ENCODE data around the gene USP31.
A peak's percentile ranks its signal among the peaks of the same experiment; 100 is the strongest.

The USP31 gene, protein sequence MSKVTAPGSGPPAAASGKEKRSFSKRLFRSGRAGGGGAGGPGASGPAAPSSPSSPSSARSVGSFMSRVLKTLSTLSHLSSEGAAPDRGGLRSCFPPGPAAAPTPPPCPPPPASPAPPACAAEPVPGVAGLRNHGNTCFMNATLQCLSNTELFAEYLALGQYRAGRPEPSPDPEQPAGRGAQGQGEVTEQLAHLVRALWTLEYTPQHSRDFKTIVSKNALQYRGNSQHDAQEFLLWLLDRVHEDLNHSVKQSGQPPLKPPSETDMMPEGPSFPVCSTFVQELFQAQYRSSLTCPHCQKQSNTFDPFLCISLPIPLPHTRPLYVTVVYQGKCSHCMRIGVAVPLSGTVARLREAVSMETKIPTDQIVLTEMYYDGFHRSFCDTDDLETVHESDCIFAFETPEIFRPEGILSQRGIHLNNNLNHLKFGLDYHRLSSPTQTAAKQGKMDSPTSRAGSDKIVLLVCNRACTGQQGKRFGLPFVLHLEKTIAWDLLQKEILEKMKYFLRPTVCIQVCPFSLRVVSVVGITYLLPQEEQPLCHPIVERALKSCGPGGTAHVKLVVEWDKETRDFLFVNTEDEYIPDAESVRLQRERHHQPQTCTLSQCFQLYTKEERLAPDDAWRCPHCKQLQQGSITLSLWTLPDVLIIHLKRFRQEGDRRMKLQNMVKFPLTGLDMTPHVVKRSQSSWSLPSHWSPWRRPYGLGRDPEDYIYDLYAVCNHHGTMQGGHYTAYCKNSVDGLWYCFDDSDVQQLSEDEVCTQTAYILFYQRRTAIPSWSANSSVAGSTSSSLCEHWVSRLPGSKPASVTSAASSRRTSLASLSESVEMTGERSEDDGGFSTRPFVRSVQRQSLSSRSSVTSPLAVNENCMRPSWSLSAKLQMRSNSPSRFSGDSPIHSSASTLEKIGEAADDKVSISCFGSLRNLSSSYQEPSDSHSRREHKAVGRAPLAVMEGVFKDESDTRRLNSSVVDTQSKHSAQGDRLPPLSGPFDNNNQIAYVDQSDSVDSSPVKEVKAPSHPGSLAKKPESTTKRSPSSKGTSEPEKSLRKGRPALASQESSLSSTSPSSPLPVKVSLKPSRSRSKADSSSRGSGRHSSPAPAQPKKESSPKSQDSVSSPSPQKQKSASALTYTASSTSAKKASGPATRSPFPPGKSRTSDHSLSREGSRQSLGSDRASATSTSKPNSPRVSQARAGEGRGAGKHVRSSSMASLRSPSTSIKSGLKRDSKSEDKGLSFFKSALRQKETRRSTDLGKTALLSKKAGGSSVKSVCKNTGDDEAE (N-terminal part only)

DNA sequence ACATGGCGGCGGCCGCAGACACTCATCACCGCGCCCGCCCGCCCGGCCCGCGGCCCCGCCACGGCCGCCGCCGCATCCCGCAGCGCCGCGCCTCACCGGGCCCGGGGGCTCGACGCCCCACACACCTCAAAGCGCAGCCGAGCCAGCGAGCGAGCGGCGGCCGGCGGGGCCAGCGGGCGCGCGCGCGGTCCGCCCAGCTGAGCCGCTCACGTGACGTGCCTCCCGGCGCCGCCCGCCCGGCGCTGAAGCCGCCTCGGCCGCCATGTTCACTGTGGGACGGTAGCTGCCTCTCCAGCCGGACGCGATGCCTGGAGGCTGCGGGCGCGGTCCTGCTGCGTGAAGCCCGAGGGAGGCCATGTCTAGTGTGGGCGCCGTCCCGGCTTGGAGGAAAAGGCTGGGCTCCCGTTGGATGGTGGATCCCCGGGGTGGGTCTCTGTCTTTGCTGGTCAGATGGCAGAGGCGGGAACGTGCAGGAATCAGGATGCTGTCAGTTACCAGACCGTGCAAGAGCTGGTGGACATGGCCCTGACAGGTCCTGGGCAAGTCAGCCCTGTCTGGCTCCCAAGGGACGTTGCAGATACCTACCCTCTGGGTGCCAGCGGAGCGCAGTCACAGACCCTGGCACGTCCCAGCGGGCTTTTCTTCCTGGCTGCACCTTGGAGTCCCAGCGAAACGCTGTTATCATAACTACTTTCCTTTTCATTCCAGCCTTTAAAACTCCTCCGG is at the start of gene USP31:
TSS of gene USP31 (minus strand) at position 186 of the 726 bp plus-strand sequence. CDS start at position 4, 182 bp downstream.
- DNase-seq: peak; percentile 89

- no peak for DNase-seq
Measured at GRCh38 chr16:23196539-23196938, 47.3 kb upstream of the USP31 start.

DNA sequence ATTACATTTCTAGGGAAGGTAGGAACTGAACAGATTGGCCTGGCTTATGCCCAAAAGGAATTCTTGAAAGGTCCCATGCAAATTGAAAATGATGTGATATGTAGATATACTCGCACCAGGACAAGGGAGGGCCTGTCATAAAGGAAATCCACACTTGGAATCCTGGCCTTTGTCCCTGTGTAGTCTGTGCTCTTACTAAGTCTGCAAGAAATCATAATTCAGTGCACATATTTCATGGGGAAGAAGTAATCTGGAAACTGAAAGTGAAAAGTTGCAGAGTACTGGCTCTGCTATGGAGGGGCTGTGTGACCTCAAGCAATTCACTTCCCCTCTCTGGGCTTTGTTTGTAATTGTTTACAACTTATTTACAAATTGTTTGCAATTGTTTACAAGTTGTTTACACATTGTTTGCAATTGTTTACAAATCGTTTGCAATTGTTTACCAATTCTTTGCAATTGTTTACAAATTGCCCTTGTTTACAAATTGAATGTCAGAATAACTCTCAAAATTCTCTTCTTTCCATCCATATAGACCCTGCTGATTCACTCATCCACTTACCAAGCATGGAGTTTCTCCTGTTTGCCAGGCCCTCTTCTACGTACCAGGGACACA is 46.2 kb upstream of the USP31 start:
- no peak for DNase-seq

GRCh38 chr16:23194497-23195221 is 45.4 kb upstream of the USP31 start:
- no peak for DNase-seq

DNA sequence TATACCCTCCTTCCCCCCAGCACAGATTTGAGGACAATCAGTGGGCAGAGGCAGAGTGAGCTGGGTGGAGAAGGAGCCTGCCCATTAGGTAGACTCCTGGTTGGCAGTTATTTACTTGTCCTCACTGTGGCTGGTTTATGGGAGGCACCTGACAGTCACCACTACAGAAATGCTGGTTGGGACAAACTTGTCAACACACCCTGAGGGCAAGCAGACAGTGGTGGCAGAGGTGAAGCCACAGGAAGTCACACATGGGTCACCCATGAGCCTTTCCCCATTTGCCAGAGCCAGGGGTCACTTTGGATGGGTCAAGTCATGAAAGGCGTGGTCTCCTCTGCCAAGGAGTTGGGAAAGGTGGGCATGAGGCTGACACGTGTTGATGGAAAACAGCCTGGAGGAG is 39.7 kb upstream of the USP31 start:
- no peak for DNase-seq

DNA sequence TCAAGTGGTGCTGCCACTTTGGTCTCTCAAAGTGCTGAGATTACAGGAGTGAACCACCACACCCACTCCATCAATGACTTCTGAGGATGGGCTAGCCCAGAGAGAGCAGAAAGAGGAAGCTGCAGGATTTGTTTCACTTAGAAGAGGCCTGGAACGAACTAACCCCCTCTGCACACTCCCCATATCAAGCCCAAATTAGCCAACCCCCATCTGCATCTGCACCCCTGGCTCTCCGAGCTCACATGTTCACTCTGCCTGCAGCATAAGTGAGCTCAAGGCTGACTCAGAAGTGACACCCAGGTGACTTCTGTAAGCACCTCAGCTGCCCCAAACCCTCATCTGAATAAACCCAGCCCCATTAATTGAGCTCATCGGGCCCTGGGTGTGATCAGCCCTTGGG is 38.1 kb upstream of the USP31 start:
- DNase-seq: no peak

DNA sequence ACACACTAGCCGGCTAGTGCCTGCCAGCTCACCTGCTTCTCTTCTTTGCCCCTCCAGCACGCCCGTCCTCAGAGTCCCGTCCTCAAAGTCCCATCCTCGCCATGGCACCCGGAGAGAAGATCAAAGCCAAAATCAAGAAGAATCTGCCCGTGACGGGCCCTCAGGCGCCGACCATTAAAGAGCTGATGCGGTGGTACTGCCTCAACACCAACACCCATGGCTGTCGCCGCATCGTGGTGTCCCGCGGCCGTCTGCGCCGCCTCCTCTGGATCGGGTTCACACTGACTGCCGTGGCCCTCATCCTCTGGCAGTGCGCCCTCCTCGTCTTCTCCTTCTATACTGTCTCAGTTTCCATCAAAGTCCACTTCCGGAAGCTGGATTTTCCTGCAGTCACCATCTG is 36.9 kb upstream of the USP31 start:
- DNase-seq: no peak

DNA sequence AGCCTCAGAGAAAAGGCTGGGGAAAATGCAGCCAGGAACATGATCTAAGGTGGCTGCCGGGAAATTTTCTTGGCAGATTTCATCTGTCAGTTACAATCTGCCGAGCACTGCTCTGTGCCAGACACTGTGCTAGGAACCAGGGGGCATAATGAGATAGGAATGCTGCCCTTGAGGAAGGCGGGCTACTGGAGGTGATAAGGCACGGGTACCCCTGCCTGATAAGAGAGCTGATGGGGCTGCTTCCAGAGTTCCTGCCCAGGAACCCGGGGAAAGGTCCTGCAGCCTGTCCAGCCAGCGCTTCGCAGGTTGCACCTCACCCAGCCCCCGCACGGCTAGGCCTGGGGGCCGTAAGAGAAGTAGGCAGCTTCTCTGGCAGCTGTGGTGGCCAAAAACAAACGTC is 36.4 kb upstream of the USP31 start:
- no peak for DNase-seq

GRCh38 chr16:23183543-23183862 is 34.3 kb upstream of the USP31 start:
- no peak for DNase-seq

- peak; percentile 1 for DNase-seq
Measured at GRCh38 chr16:23182679-23183542, 33.7 kb upstream of the USP31 start, which contains the start of gene SCNN1G. Gene SCNN1G, plus strand, starts transcription at chr16:23182745. Its CDS starts 3,527 bp downstream, at chr16:23186272.

DNA sequence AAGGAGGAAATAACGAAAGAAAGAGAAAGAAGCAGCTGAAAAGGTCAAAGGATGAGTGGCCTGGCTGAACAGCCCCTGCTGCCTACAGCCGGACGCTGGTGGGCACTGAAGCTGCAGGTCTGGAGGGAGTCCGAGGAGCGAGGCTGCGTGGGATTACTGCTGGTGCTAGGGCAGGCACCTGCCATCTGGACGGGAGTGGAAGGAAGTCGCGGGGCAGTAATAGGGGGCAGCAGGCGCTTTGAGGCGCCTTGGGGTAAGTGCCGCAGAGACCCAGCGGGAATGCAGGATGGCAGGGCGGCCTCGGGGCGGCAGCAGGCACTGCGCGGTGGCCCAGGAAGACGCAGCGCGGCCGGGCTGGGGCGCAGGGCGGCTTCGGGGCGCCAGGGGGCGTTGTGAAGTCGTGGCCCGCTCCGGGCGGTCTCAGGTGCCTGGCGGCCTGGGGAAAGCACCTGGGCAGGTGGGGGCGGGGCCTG is 33.0 kb upstream of the USP31 start:
- peak; percentile 65 for DNase-seq

- no peak for DNase-seq
Measured at GRCh38 chr16:23181506-23181905, 32.3 kb upstream of the USP31 start.

GRCh38 chr16:23175651-23176050 is 26.4 kb upstream of the USP31 start:
- no peak for DNase-seq

DNA sequence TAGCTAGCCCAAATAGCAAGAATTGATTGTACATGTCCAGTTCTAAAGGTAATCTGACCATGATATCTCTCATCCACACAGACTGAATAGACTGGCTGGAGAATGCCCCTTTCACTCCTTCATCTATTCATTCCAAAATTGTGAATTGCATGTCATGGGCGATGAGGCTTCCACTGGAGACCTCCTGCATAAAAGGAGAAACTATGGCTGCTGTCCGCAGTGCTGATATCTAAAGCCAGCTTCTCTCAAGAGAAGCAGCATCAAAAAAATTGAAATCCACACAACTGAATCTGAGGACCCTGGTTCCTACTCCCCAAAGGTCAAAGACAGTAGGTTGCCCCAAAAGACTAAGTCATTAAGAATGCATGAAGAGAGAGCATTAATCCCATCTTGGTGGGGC is 25.4 kb upstream of the USP31 start:
- no peak for DNase-seq

DNA sequence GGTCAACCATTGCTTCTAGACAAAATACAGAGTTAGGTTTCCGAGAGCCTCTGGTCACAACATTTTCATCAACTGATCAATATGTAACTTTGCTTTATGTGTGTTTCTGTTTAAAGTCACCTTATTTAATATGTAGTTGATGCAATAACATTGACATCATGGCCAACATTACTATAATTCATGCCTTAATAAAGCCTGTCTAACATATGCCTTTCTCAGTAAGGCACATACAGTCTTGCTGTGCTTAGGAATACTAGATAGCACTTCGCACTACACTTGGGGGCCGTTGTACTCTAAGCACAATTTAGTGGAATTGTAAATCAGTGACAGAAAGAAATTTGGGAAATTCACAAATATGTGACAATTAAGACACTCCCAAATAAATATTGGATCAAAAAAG is 23.7 kb upstream of the USP31 start:
- DNase-seq: no peak

GRCh38 chr16:23172583-23172982 is 23.3 kb upstream of the USP31 start:
- no peak for DNase-seq

- no peak for DNase-seq
Measured at GRCh38 chr16:23164736-23165135, 15.5 kb upstream of the USP31 start.

GRCh38 chr16:23163921-23164320 is 14.7 kb upstream of the USP31 start:
- DNase-seq: no peak

DNA sequence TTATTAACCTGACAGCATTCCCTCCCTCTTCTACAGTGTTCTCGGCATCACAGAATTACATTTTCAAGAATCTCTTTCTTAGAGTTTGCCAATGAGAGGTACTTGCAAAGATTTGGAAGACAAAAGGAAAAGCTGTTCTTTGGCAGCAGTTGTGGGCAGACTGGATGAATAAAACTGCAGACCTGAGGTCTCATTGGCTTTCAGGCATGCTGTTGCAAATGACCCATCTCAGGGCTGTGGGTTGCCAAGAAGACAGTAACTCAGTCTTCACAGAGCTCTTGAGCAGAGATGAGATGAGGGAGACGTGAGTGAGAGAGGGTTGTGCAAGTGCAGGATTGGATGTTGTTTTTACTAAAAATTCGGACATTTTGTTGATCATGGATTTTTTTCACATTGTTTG is 11.3 kb upstream of the USP31 start:
- DNase-seq: no peak

GRCh38 chr16:23160082-23160481 is 10.8 kb upstream of the USP31 start:
- no peak for DNase-seq
